ENCODE measurements around the gene ZNF385C. TPM values are rescaled to one million over a fixed set of nuclear protein-coding genes. Genes with fewer than 3 reads are reported as not detected.

Gene ZNF385C
- polyA plus RNA-seq, 2 donors = 0.12 to 0.24 TPM

GRCh38 chr17:42098730-42099399 is 592 bp upstream of the ZNF385C start:
- no peaks in the 10 kb centered on the region for H3K9me3 ChIP-seq (ENCODE audit: control insufficient read depth in 2 of 2, insufficient read depth in 1 of 2, low read depth in 1 of 2, low read length in 1 of 2)
- H3K36me3 ChIP-seq (ENCODE audit: control insufficient read depth in 2 of 2, insufficient read depth in 2 of 2, low read length in 1 of 2) = no peaks in the 10 kb centered on the region
- H3K27me3 ChIP-seq (ENCODE audit: control insufficient read depth in 1 of 2, insufficient read depth in 2 of 2, low read length in 2 of 2) = peaks cover 0 to 4% of the 10 kb centered on the region in 2 donors
- H3K4me1 ChIP-seq (ENCODE audit: control insufficient read depth in 2 of 2, insufficient read depth in 2 of 2, low read length in 1 of 2) = peaks cover 6 to 8% of the 10 kb centered on the region in 2 donors
- H3K4me3 ChIP-seq (ENCODE audit: low read depth in 1 of 2, low read length in 2 of 2) = no peak overlapping the region
- H3K27ac ChIP-seq (ENCODE audit: low read depth in 2 of 2, low read length in 1 of 2) = no peak overlapping the region
- WGBS, 2 donors = 67 to 68% methylated on average over 14 of the region's 14 CpGs

GRCh38 chr17:42096360-42097111 is 1.7 kb downstream of the ZNF385C start:
- Histone ChIP-seq H3K27ac (ENCODE audit: low read depth in 2 of 2, low read length in 1 of 2) (no peak overlapping the region), H3K27me3 (ENCODE audit: control insufficient read depth in 1 of 2, insufficient read depth in 2 of 2, low read length in 2 of 2) (peaks cover 0 to 4% of the 10 kb centered on the region in 2 donors), H3K4me3 (ENCODE audit: low read depth in 1 of 2, low read length in 2 of 2) (no peak overlapping the region), H3K4me1 (ENCODE audit: control insufficient read depth in 2 of 2, insufficient read depth in 2 of 2, low read length in 1 of 2) (peaks cover 4 to 6% of the 10 kb centered on the region in 2 donors), H3K9me3 (ENCODE audit: control insufficient read depth in 2 of 2, insufficient read depth in 1 of 2, low read depth in 1 of 2, low read length in 1 of 2) (no peaks in the 10 kb centered on the region), H3K36me3 (ENCODE audit: control insufficient read depth in 2 of 2, insufficient read depth in 2 of 2, low read length in 1 of 2) (no peaks in the 10 kb centered on the region)
- WGBS, 2 donors = 68 to 69% methylated on average over 8 of the region's 8 CpGs

GRCh38 chr17:42094375-42095069 is 3.8 kb downstream of the ZNF385C start:
- no peak overlapping the region for H3K27ac ChIP-seq (ENCODE audit: low read depth in 2 of 2, low read length in 1 of 2)
- H3K36me3 ChIP-seq (ENCODE audit: control insufficient read depth in 2 of 2, insufficient read depth in 2 of 2, low read length in 1 of 2) = no peaks in the 10 kb centered on the region
- peaks cover 0 to 4% of the 10 kb centered on the region in 2 donors for H3K27me3 ChIP-seq (ENCODE audit: control insufficient read depth in 1 of 2, insufficient read depth in 2 of 2, low read length in 2 of 2)
- no peaks in the 10 kb centered on the region for H3K9me3 ChIP-seq (ENCODE audit: control insufficient read depth in 2 of 2, insufficient read depth in 1 of 2, low read depth in 1 of 2, low read length in 1 of 2)
- peaks cover 4 to 5% of the 10 kb centered on the region in 2 donors for H3K4me1 ChIP-seq (ENCODE audit: control insufficient read depth in 2 of 2, insufficient read depth in 2 of 2, low read length in 1 of 2)
- WGBS, 2 donors = 88 to 89% methylated on average over 12 of the region's 12 CpGs
- no peak overlapping the region for H3K4me3 ChIP-seq (ENCODE audit: low read depth in 1 of 2, low read length in 2 of 2)

- H3K4me1 ChIP-seq (ENCODE audit: control insufficient read depth in 2 of 2, insufficient read depth in 2 of 2, low read length in 1 of 2) = peaks cover 0 to under 1% of the 10 kb centered on the region in 2 donors
- no peaks in the 10 kb centered on the region for H3K9me3 ChIP-seq (ENCODE audit: control insufficient read depth in 2 of 2, insufficient read depth in 1 of 2, low read depth in 1 of 2, low read length in 1 of 2)
- H3K36me3 ChIP-seq (ENCODE audit: control insufficient read depth in 2 of 2, insufficient read depth in 2 of 2, low read length in 1 of 2) = no peaks in the 10 kb centered on the region
- WGBS, 2 donors = 48 to 51% methylated on average over 6 of the region's 6 CpGs
- H3K27ac ChIP-seq (ENCODE audit: low read depth in 2 of 2, low read length in 1 of 2) = no peak overlapping the region
- H3K27me3 ChIP-seq (ENCODE audit: control insufficient read depth in 1 of 2, insufficient read depth in 2 of 2, low read length in 2 of 2) = peaks cover 0 to 8% of the 10 kb centered on the region in 2 donors
- no peak overlapping the region for H3K4me3 ChIP-seq (ENCODE audit: low read depth in 1 of 2, low read length in 2 of 2)
Observed at GRCh38 chr17:42092939-42093338, 5.3 kb downstream of the ZNF385C start.

- WGBS, 2 donors = 84 to 88% methylated on average over 8 of the region's 8 CpGs
- no peaks in the 10 kb centered on the region for H3K4me1 ChIP-seq (ENCODE audit: control insufficient read depth in 2 of 2, insufficient read depth in 2 of 2, low read length in 1 of 2)
- peaks cover 0 to 4% of the 10 kb centered on the region in 2 donors for H3K27me3 ChIP-seq (ENCODE audit: control insufficient read depth in 1 of 2, insufficient read depth in 2 of 2, low read length in 2 of 2)
Observed at GRCh38 chr17:42090964-42091790, 7.1 kb downstream of the ZNF385C start.

GRCh38 chr17:42088736-42089135 is 9.5 kb downstream of the ZNF385C start:
- H3K4me3 ChIP-seq (ENCODE audit: low read depth in 1 of 2, low read length in 2 of 2) = no peak overlapping the region
- 86 to 90% methylated on average over 8 of the region's 8 CpGs for WGBS, 2 donors
- peaks cover 0 to 4% of the 10 kb centered on the region in 2 donors for H3K27me3 ChIP-seq (ENCODE audit: control insufficient read depth in 1 of 2, insufficient read depth in 2 of 2, low read length in 2 of 2)

More at GRCh38 chr17:42090964-42091790, 7.1 kb downstream of the ZNF385C start:
- Histone ChIP-seq H3K4me3 (ENCODE audit: low read depth in 1 of 2, low read length in 2 of 2) (no peak overlapping the region), H3K9me3 (ENCODE audit: control insufficient read depth in 2 of 2, insufficient read depth in 1 of 2, low read depth in 1 of 2, low read length in 1 of 2) (no peaks in the 10 kb centered on the region), H3K36me3 (ENCODE audit: control insufficient read depth in 2 of 2, insufficient read depth in 2 of 2, low read length in 1 of 2) (no peaks in the 10 kb centered on the region), H3K27ac (ENCODE audit: low read depth in 2 of 2, low read length in 1 of 2) (no peak overlapping the region)

GRCh38 chr17:42087736-42088705 is 10.3 kb downstream of the ZNF385C start:
- Histone ChIP-seq H3K9me3 (ENCODE audit: control insufficient read depth in 2 of 2, insufficient read depth in 1 of 2, low read depth in 1 of 2, low read length in 1 of 2) (no peaks in the 10 kb centered on the region), H3K27me3 (ENCODE audit: control insufficient read depth in 1 of 2, insufficient read depth in 2 of 2, low read length in 2 of 2) (peaks cover 0 to 4% of the 10 kb centered on the region in 2 donors), H3K27ac (ENCODE audit: low read depth in 2 of 2, low read length in 1 of 2) (no peak overlapping the region), H3K4me1 (ENCODE audit: control insufficient read depth in 2 of 2, insufficient read depth in 2 of 2, low read length in 1 of 2) (no peaks in the 10 kb centered on the region), H3K36me3 (ENCODE audit: control insufficient read depth in 2 of 2, insufficient read depth in 2 of 2, low read length in 1 of 2) (no peaks in the 10 kb centered on the region), H3K4me3 (ENCODE audit: low read depth in 1 of 2, low read length in 2 of 2) (no peak overlapping the region)
- 61% methylated on average over 20 of the region's 20 CpGs for WGBS, 2 donors

More at GRCh38 chr17:42088736-42089135, 9.5 kb downstream of the ZNF385C start:
- H3K9me3 ChIP-seq (ENCODE audit: control insufficient read depth in 2 of 2, insufficient read depth in 1 of 2, low read depth in 1 of 2, low read length in 1 of 2) = no peaks in the 10 kb centered on the region
- no peak overlapping the region for H3K27ac ChIP-seq (ENCODE audit: low read depth in 2 of 2, low read length in 1 of 2)
- no peaks in the 10 kb centered on the region for H3K36me3 ChIP-seq (ENCODE audit: control insufficient read depth in 2 of 2, insufficient read depth in 2 of 2, low read length in 1 of 2)
- H3K4me1 ChIP-seq (ENCODE audit: control insufficient read depth in 2 of 2, insufficient read depth in 2 of 2, low read length in 1 of 2) = no peaks in the 10 kb centered on the region

GRCh38 chr17:42087042-42087701 is 11.1 kb downstream of the ZNF385C start:
- H3K9me3 ChIP-seq (ENCODE audit: control insufficient read depth in 2 of 2, insufficient read depth in 1 of 2, low read depth in 1 of 2, low read length in 1 of 2) = no peaks in the 10 kb centered on the region
- no peak overlapping the region for H3K27ac ChIP-seq (ENCODE audit: low read depth in 2 of 2, low read length in 1 of 2)
- H3K4me3 ChIP-seq (ENCODE audit: low read depth in 1 of 2, low read length in 2 of 2) = no peak overlapping the region
- WGBS, 2 donors = 74 to 75% methylated on average over 7 of the region's 7 CpGs
- no peaks in the 10 kb centered on the region for H3K36me3 ChIP-seq (ENCODE audit: control insufficient read depth in 2 of 2, insufficient read depth in 2 of 2, low read length in 1 of 2)
- H3K4me1 ChIP-seq (ENCODE audit: control insufficient read depth in 2 of 2, insufficient read depth in 2 of 2, low read length in 1 of 2) = no peaks in the 10 kb centered on the region
- H3K27me3 ChIP-seq (ENCODE audit: control insufficient read depth in 1 of 2, insufficient read depth in 2 of 2, low read length in 2 of 2) = peaks cover 0 to 4% of the 10 kb centered on the region in 2 donors

All from esophagus (tissue), 2 donors.